GM19240 (cell line): ENCODE results near the gene CDK10.

Source experiments
- DNase-seq: peaks from one replicate; pipeline ENCODE4 v3.0.0; 2011; ENCODE audit warnings: low spot score; ENCODE audit not compliant: insufficient read length

Gene CDK10

GRCh38 chr16:89733322-89733721, 46.8 kb downstream of the CDK10 start:
- no peak for DNase-seq

GRCh38 chr16:89733792-89734191, 47.3 kb downstream of the CDK10 start:
- DNase-seq = no peak

GRCh38 chr16:89736554-89736953, 50.1 kb downstream of the CDK10 start:
- no peak for DNase-seq

- DNase-seq = no peak
Measured at GRCh38 chr16:89737341-89738071, 51.0 kb downstream of the CDK10 start.

- no peak for DNase-seq
Measured at GRCh38 chr16:89738072-89738377, 51.5 kb downstream of the CDK10 start.

- no peak for DNase-seq
Measured at GRCh38 chr16:89738538-89739317, 52.2 kb downstream of the CDK10 start.

GRCh38 chr16:89739383-89739782, 52.9 kb downstream of the CDK10 start:
- DNase-seq = no peak

- no peak for DNase-seq
Measured at GRCh38 chr16:89741342-89742014, 55.0 kb downstream of the CDK10 start.

GRCh38 chr16:89742948-89743347, 56.5 kb downstream of the CDK10 start:
- no peak for DNase-seq

GRCh38 chr16:89744813-89745212, 58.3 kb downstream of the CDK10 start:
- no peak for DNase-seq
